GM19240 (cell line): ENCODE measurements around the gene BACE2.

Source experiments
- DNase-seq: peaks from one replicate; pipeline ENCODE4 v3.0.0; 2011; ENCODE audit warnings: low spot score; ENCODE audit not compliant: insufficient read length

The BACE2 gene

GRCh38 chr21:41318218-41318617 is 150.3 kb downstream of the BACE2 start:
- no peak for DNase-seq

GRCh38 chr21:41319273-41319672 is 151.3 kb downstream of the BACE2 start:
- DNase-seq: no peak

GRCh38 chr21:41321211-41321907 is 153.4 kb downstream of the BACE2 start:
- DNase-seq: no peak

GRCh38 chr21:41321908-41322495 is 154.0 kb downstream of the BACE2 start:
- DNase-seq: no peak

- DNase-seq: no peak
Measured at GRCh38 chr21:41322496-41323382, 154.8 kb downstream of the BACE2 start.

GRCh38 chr21:41325138-41325912 is 157.4 kb downstream of the BACE2 start:
- no peak for DNase-seq

GRCh38 chr21:41326414-41327080 is 158.6 kb downstream of the BACE2 start:
- DNase-seq: no peak

- DNase-seq: no peak
Measured at GRCh38 chr21:41327753-41328152, 159.8 kb downstream of the BACE2 start.

- no peak for DNase-seq
Measured at GRCh38 chr21:41328660-41329607, 161.0 kb downstream of the BACE2 start.
